Measurements from ENCODE around the gene BAHCC1.
"Not testable (repeated sequence)": the region's sequence is repeated elsewhere in the genome, so short reads cannot be mapped to it uniquely, and the experiment has no call there.

Gene BAHCC1

GRCh38 chr17:81414756-81415516 lies 19.7 kb downstream of the BAHCC1 start:
- no peak for DNase-seq

- DNase-seq, result no peak
Measured at GRCh38 chr17:81415681-81416080, 20.4 kb downstream of the BAHCC1 start.

- DNase-seq, result no peak
Measured at GRCh38 chr17:81416612-81417011, 21.4 kb downstream of the BAHCC1 start.

GRCh38 chr17:81417049-81417878 lies 22.0 kb downstream of the BAHCC1 start:
- no peak for DNase-seq

- no peak for DNase-seq
Measured at GRCh38 chr17:81417879-81418709, 22.8 kb downstream of the BAHCC1 start.

- no peak for DNase-seq
Measured at GRCh38 chr17:81418710-81419318, 23.6 kb downstream of the BAHCC1 start.

- DNase-seq, result no peak
Measured at GRCh38 chr17:81419319-81419885, 24.1 kb downstream of the BAHCC1 start.

GRCh38 chr17:81419886-81420768 lies 24.9 kb downstream of the BAHCC1 start:
- DNase-seq, result no peak

- no peak for DNase-seq
Measured at GRCh38 chr17:81420769-81421462, 25.7 kb downstream of the BAHCC1 start.

- DNase-seq, result no peak
Measured at GRCh38 chr17:81422776-81423697, 27.8 kb downstream of the BAHCC1 start.

GRCh38 chr17:81423698-81424071 lies 28.4 kb downstream of the BAHCC1 start:
- DNase-seq, result no peak

- peak; percentile 19 for DNase-seq
Measured at GRCh38 chr17:81424151-81425017, 29.1 kb downstream of the BAHCC1 start.

- not testable (repeated sequence) for DNase-seq
Measured at GRCh38 chr17:81425041-81425440, 29.8 kb downstream of the BAHCC1 start.

GRCh38 chr17:81425716-81426392 lies 30.6 kb downstream of the BAHCC1 start:
- peak; percentile 19 for DNase-seq

- no peak for DNase-seq
Measured at GRCh38 chr17:81426393-81427172, 31.3 kb downstream of the BAHCC1 start.

- no peak for DNase-seq
Measured at GRCh38 chr17:81427173-81428120, 32.2 kb downstream of the BAHCC1 start.
